ENCODE data around the gene CISD3.
"Not testable (repeated sequence)": the region's sequence is repeated elsewhere in the genome, so short reads cannot be mapped to it uniquely, and the experiment has no call there.

Gene CISD3

GRCh38 chr17:38707678-38708351 is 22.3 kb upstream of the CISD3 start:
- no peak for DNase-seq (ENCODE audit: low read depth)

GRCh38 chr17:38709104-38709820 is 20.9 kb upstream of the CISD3 start:
- DNase-seq (ENCODE audit: low read depth): no peak

GRCh38 chr17:38709864-38710603 is 20.1 kb upstream of the CISD3 start:
- DNase-seq (ENCODE audit: low read depth): no peak

GRCh38 chr17:38710604-38710962 is 19.6 kb upstream of the CISD3 start:
- DNase-seq (ENCODE audit: low read depth): no peak

- no peak for DNase-seq (ENCODE audit: low read depth)
These were observed 19.2 kb upstream of the CISD3 start for GRCh38 chr17:38710985-38711384.

- no peak for DNase-seq (ENCODE audit: low read depth)
These were observed 18.2 kb upstream of the CISD3 start for GRCh38 chr17:38711792-38712571.

GRCh38 chr17:38712593-38712992 is 17.5 kb upstream of the CISD3 start:
- no peak for DNase-seq (ENCODE audit: low read depth)

GRCh38 chr17:38713456-38714075 is 16.6 kb upstream of the CISD3 start:
- no peak for DNase-seq (ENCODE audit: low read depth)

GRCh38 chr17:38715216-38715943 is 14.8 kb upstream of the CISD3 start:
- DNase-seq (ENCODE audit: low read depth): no peak

GRCh38 chr17:38716368-38717005 is 13.7 kb upstream of the CISD3 start:
- no peak for DNase-seq (ENCODE audit: low read depth)

GRCh38 chr17:38717139-38717745 is 12.9 kb upstream of the CISD3 start:
- DNase-seq (ENCODE audit: low read depth): no peak

- no peak for DNase-seq (ENCODE audit: low read depth)
These were observed 10.7 kb upstream of the CISD3 start for GRCh38 chr17:38719289-38719942.

- no peak for DNase-seq (ENCODE audit: low read depth)
These were observed 10.0 kb upstream of the CISD3 start for GRCh38 chr17:38719943-38720641.

- DNase-seq (ENCODE audit: low read depth): no peak
These were observed 9.2 kb upstream of the CISD3 start for GRCh38 chr17:38720941-38721340.

- no peak for DNase-seq (ENCODE audit: low read depth)
These were observed 8.3 kb upstream of the CISD3 start for GRCh38 chr17:38721802-38722201.

GRCh38 chr17:38724337-38724988 is 5.7 kb upstream of the CISD3 start:
- no peak for DNase-seq (ENCODE audit: low read depth)

GRCh38 chr17:38725066-38725465 is 5.1 kb upstream of the CISD3 start:
- no peak for DNase-seq (ENCODE audit: low read depth)

GRCh38 chr17:38726145-38726544 is 4.0 kb upstream of the CISD3 start:
- not testable (repeated sequence) for DNase-seq (ENCODE audit: low read depth)

GRCh38 chr17:38727736-38728135 is 2.4 kb upstream of the CISD3 start:
- peak; percentile 80 for DNase-seq (ENCODE audit: low read depth)

All from stimulated activated CD4-positive, alpha-beta T cell treated with anti-CD3 and anti-CD28 coated beads, Interleukin-2, amount 100 ng/mL, for 4 hours (primary cell).